HG03457 (cell line): ENCODE measurements around the gene VPS13D.

Experiments
- ATAC-seq: cut with Tn5 transposase; IDR thresholded peaks from one replicate; pipeline ENCODE4 v1.9.1; 2021; ENCODE audit warnings: moderate number of reproducible peaks; ENCODE audit not compliant: unreplicated experiment

Gene VPS13D

DNA sequence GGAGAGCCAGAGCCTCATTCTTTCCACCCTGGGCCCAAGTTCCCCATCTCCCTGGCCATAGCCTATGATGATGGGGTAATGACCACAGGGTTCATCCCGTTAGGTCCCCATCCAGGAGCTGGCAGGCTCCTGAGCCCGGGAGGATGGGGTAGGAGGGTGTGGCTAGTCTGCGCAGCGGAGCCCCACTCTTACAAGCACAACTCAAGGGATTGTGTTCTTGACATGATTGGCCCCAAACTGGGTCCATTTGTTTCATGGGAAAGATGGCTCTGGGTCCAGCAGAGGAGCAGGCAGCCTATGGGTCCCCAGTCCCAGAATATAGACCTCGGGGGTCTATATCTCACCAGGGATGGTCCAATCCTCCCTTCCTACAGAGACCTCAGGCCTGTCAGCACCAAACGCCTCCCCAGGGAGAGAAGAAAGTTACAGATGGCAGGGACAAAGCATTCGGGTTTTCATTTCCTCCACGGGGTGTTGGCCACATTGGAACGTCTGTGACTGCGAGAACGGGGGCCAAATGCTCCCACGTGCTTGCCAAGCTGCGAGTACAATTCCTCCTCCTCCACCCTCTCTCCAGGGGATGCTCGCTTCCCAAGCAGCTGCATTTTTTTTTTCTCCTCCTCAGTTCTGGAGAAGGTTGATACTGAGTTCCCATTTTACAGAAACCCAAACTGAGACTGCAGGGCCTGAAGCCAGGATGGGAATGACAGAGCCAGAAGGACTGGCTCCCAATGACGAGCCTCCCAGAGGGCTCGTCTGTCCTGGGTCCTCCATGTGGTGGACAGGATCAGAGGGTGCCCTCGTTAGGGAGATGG, 317.1 kb downstream of the VPS13D start:
- ATAC-seq, result no peak

DNA sequence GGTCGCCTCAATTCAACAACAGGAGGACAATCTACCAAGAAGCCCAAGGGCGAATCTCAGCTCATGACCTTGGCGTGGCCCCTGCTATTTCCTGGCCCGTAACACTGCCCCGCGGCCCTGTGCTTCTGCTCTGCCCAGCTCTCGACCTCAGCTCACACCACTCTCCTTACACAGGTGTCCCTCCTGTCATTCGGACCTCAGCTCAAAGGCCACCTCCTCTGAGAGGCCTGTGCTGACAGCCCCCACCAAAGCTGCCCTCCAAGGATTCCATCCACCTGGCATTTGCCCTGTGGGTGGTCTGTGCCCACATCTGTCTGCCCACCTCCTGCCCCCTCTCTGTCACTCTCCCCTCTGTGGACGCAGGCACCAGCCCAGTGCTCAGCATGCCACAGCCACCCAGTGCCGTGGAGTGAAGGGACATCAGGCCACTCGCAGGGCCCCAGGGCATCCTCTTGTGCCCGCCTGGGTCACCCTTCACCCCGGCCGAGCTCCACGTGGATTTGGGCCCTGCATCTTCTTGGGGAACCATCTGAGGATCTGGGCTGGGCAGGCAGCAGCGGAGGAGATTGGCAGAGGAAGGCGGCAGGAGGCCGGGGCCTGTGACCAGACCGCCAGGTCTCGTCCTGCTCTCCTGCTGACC, 317.9 kb downstream of the VPS13D start:
- ATAC-seq, result no peak

DNA sequence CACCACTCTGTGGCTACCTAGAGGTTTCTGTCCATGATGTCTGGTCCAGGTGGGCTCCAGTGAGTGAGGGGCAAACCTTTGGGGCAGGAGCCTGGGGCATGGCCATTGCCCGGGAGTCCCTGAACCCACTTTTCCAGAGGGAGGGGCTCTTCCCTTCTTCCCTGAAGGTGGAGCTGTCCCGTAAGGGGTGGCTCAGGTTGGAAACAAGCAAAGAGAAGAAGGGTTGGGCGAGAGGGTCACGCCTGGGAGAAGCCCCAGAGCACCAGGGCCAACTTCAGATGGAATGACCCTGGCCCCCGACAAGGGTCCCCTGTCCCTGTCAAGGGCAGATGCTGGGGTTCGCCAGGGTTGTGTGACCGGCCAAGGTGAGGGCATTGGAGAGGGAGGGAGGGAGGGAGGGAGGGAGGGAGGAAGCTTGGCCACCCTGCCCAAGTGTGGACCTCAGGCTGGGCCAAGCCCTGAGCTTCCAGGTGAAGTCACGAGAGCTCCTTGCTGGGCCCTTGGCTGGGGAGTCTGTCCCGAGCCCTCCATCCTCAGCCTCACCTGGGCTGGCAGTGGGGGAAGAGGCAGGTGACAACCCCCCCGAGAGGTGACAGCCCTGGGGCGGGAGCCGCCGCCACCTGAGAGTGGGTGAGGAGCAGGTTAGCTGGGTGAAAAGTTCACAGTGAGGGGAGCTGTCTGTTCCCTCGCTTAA, 318.6 kb downstream of the VPS13D start:
- ATAC-seq, result no peak

DNA sequence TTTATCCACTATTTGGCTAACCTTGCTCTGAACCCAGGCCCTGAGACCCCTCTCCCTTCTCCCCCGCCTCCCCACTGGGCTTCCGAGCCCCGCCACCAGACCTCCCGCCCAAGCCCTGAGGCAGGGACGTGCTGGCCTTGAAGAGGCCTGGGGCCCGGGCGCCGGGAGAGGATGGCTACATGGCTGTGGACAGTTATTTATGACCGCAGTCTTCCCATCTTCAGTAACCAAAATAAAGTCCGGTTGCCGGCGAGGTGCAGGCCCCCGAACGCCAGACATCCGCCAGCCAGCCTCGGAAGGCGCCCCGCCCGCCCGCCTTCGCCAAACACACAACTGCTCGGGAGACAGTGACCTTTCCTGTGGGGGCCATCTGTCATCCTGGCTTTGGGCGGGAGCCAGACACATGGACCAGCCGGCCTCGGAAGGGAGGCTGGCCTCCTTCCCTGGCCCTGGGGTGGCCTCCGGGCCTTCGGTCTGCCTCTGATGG, 319.2 kb downstream of the VPS13D start:
- ATAC-seq, result no peak

DNA sequence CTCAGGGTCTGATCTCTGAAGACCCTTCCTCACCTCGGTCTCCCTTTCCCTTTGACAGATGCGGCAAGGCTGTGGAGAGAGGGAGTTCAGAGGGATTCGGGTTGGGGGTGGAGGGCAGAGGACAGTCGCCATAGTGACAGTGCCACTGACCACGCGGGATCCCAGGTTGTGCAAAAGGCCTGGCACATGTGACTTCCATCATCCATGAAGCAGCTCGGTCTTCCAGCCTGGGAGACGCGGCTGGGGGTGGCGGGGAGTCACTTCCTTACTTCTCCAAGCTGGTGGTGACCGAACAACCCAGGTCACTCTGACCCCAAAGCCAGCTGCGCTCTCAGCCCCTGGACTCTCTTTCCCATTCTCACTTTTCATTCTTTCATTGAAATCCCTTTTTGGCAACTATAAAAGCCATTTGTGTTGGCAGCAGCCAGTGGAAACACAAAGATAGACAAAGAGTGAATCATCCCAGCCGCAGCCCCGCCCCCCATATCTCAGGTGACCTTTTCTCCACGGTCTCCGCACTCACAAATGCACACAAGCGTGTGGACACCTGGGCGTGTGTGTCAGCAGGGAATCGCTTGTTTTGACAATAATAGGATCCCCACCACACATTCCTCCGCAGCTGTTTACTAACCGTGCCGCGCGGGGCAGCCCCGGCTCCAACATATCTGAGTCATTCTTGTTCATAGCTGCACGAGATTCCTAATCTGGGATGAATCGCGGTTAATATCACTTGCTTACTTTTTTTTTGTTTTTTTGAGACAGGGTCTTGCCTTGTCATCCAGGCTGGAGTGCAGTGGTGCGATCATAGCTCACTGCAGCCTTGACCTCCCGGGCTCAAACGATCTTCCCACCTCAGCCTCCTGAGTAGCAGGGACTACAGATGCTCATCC, 319.9 kb downstream of the VPS13D start:
- ATAC-seq, result no peak

DNA sequence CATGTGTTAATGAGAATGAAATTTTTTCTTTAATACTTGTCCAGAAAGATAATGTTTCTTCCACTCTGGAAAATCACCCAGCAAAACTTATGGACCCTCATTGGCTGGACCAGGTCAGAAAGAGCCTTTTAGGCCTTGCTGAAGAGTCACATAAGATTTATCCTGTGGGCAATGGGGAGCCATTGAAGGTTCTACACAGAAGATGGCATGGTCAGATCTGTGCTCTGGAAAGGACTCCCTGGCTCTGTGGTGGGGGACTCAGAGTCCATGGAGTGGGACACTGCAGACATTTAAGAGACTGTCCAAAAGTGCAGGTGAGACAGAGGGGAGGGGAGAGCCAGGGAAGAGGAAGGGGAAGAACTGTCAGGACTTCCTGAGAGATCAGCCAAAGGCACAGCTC, 321.8 kb downstream of the VPS13D start:
- ATAC-seq, result no peak

DNA sequence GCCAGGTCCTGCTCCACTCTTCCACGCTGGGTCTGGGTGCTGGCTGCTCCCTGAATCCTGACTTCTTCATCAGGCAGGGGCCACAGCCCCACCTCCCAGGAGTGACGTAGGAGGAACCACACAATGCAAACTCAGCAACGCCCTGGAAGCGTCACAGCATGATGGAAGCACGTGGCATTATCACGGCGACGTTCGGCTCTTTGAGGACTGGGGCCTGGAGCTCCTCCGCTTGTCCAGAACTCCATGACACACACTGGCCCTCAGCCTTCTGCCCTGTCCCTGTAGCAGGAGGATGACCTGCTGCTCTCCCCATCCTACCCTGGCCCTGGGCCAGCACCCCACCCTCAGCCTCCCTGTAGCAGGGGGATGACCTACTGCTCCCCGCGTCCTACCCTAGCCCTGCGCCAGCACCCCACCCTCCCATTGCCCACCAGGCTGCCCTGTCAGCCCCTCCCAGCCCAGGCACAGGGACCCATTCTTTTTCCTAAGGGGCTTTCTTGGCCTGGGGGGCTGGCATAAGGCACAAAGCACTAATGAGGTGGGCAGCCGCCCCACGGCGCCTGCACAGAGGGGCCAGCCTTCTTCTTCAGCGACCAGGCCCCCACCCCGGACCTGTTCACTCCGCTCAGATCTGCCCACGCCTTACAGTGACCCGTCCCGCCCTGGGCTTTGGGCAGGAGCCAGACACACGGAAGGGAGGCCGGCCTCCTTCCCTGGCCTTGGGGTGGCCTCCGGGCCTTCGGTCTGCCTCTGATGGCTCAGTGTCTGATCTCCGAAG, 322.5 kb downstream of the VPS13D start:
- no peak for ATAC-seq

DNA sequence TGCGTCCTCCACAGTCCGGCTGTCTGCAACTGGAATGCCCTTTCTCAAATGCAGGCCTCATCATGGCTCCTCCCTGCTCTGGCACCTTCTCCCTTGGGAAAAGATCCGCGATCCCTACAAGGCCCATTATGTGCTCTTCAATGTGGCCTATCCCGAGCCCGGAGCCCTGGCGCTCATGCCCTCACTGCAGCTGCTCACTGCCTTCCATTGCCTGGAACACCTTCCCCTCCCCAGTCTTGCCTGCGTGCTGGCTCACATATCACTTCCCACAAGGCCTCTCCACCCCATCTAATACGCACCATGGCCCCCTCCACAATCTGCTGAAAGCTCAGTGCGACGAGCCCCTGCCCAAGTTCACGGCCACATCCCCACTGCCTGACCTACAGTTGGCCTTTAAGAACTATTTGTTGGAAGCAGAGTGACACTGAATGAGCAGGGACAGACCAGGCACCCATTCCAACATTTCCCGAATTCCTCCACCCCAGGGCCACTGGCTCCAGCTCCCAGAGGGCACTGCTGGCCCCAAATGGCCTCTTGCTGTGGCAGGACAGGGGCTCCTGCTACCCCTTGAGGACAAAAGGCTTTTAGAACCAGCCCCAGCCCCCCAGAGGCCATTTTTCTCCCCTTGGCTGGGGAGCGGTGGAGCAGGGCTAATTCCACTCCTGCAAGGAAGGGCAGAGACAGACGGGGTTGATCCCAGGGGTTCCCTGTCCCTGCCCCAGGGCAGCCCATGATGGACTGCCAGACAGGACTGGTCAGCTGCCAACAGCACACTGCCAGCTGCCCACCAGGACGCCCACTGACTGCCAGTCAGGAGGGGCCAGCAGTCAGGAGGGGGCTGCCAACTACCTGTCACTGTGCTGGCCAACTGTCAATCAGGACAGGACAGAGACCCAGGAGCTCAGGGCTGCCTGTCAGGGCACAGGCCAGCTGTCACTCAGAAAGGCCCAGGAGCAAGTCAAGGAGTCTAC, 323.4 kb downstream of the VPS13D start:
- no peak for ATAC-seq

DNA sequence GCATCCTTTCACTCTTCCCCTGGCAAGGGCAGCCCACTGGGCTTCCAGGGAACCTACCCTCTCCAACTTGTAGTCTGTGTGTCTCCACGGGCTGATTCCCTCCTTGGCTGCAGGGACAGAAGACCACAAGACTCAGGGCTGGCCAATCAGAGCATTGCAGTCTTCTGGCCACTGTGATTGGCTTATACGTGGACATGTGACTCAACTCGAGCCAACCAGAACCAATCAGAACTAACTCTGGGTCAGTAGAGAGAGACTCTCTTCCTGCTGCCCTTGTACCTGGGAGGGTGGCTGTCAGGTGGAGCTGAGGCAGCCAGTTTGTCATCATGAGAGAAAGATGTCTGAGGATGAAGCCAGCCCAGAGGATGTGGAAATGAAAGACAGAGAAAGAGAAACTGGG, 324.1 kb downstream of the VPS13D start:
- ATAC-seq, result no peak

DNA sequence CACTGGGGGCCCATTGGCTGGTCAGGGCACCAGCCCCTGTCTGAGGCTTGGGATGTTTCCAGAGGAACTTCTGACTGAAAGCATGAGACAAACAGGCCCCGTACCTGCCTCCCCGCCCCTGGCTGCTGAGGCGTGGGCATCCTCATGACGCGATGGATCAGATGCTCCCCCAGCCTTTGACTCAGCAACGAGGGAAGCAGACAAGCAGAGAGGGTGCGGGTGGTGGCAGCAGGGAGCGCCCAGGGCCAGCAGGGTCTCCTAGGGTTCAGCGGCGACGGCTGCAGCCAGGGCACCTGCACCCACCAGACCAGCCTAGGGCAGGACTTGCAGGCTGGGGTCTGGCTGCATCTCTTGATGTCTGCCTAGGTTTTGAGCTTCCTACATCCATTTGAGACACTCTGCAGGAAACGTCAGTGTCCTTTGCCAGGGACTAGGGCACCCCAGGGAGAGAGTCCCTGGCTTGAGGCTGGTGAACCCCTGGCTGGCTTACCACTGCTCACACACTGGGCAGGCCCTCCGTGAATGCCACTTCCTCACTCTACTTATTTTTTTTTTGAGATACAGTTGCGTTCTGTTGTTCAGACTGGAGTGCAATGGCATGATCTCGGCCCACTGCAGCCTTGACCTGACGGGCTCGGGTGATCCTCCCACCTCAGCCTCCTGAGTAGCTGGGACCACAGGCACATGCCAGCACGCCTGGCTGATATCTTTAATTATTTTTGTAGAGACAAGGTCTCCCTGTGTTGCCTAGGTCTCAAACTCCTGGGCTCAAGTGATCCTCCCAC, 324.9 kb downstream of the VPS13D start:
- ATAC-seq, result no peak

DNA sequence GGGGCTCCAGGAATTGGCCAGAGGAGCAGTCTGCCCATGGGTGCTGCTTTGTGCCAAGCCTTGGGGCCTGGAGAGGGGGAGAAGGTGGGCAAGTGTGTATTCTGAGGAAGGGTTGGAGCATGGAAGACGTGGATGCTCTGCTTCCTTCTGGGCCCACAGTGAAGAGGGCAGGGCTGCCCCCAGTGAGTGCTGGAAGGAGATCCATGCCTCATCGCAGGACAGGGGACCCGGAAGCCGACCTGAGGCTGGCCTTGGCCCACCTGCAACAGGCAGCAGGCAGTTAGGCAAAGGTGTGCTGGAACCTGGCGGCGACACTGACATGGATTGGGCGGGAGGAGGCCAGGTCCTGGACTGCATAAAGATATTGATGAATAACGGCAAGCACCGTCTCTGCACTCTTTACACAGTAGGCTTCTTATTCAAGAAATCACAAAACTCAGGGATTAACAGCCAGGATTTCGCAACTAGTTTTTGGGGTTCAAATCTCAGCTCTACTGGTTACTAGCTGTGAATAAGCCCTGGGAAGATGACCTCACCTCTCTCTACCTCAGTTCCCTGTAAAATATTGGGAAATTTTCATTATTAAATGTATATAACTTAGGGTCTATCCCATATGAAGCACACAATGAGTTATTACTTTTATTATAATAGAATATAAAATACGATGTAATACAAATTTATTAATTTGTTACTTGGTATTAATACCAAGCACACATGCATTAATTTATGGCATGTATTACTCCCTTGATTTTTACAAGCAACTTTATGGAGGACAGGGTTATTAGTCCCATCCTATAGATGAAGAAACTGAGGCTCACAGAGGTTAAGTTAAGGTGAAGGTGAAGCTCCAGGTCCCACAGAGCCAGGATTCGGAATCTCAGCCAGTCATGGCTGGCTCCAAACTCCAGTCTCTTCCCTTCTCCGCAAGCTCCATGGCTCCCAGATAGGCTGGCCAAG, 325.9 kb downstream of the VPS13D start:
- no peak for ATAC-seq

DNA sequence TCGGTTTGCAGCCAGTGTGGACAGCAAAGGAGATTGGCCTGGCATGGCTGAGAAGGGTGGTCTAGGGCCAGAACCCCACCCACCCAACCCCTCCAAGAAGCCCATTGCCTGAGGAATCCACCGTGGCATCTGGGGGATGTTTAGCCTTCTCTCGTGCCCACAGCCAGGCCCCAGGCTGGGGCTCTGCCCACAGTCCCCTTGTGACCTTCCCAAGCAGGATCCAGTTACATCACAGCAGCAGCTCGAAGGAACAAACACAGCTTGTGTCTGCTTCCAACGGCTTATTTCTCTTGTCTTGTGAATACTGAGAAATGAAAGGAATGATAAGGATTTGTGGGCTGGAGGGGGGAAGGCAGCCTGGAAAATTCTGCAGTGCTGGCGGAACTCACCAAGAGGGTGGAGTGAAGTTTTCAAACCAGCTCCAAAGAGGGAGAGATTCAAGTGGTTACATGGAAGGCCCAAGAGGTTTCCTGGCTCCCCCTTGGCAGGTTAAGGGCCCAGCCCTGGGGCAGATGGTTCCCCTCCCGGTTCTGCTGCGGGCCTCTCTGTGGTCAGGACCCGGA, 326.6 kb downstream of the VPS13D start:
- ATAC-seq, result no peak

DNA sequence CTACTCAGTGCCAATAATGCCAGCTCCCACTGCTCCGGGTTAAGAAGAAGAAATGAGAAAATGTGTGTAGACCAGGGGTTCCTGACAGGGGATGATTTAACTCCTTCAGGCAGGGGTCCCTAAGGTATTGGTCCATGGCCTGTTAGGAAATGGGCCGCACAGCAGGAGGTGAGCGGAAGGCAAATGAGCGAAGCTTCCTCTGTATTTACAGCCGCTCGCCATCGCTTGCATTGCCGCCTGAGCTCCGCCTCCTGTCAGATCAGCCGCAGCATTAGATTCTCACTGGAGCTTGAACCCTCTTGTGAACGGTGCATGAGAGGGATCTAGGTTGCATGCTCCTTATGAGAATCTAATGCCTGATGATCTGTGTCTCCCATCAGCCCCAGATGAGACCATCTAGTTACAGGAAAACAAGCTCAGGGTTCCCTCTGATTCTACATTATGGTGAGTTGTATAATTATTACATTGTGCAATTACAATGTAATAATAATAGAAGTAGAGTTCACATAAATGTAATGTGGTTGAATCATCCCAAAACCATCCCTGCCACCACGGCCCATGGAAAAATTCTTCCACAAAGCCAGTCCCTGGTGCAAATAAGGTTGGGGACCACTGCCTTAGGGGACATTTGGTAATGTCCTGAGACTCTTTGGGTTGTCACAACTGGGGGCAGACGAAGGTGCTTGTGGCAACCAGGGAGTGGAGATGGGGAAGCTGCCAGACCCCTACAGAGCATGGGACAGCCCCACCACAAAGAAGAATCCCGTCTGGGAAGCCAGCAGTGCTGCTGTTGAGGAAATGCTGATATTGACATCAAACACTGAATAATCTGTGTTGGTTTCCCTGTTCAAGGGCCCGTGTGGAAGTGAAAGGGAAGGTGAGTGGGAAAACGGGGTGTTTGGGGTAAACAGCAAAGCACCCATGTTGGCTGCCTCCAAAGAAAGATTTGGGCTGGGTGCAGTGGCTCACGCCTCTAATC, 327.4 kb downstream of the VPS13D start:
- no peak for ATAC-seq

DNA sequence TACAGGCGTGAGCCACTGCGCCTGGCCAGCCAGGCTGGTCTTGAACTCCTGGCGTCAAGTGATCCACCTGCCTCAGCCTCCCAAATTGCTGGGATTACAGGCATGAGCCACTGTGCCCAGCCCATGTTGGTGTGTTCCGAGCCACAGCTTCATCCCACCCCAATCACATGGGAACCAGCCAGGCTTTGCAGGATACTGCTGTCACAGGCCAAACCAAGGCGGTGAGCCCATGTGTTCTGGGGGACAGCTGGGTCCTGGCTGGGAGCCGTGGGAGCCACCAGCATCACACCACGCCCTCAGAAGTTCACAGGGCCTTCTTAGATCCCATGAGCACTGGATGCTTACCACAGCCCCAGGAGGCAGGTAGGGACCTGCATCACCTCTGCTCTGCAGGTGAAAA, 331.3 kb downstream of the VPS13D start:
- no peak for ATAC-seq
